DMS79 (cell line): ENCODE measurements around the gene NOVA2.

ENCODE experiments used
- DNase-seq: peaks from one replicate; lab custom pipeline; 2025; lab: John Stamatoyannopoulos, UW

NOVA2 gene

GRCh38 chr19:46000491-46001246 is 27.0 kb upstream of the NOVA2 start:
- DNase-seq = peak; percentile 28

- DNase-seq = no peak
Observed at GRCh38 chr19:45999653-46000121, 26.0 kb upstream of the NOVA2 start.

- no peak for DNase-seq
Observed at GRCh38 chr19:45998834-45999233, 25.2 kb upstream of the NOVA2 start.

GRCh38 chr19:45996933-45997332 is 23.3 kb upstream of the NOVA2 start:
- DNase-seq = no peak

GRCh38 chr19:45995715-45996385 is 22.2 kb upstream of the NOVA2 start:
- no peak for DNase-seq

GRCh38 chr19:45994998-45995714 is 21.5 kb upstream of the NOVA2 start, which contains the start of gene CCDC61:
Gene CCDC61 (plus strand): TSS chr19:45995467. CDS start chr19:46003019, 7,552 bp downstream.
- DNase-seq = peak; percentile 99

GRCh38 chr19:45994456-45994997 is 20.9 kb upstream of the NOVA2 start:
- no peak for DNase-seq

GRCh38 chr19:45990113-45990728 is 16.6 kb upstream of the NOVA2 start:
- no peak for DNase-seq

- DNase-seq = no peak
Observed at GRCh38 chr19:45985321-45985720, 11.7 kb upstream of the NOVA2 start.

- DNase-seq = no peak
Observed at GRCh38 chr19:45981350-45981749, 7.7 kb upstream of the NOVA2 start.

GRCh38 chr19:45978156-45978555 is 4.5 kb upstream of the NOVA2 start:
- no peak for DNase-seq

GRCh38 chr19:45976178-45976577 is 2.5 kb upstream of the NOVA2 start:
- DNase-seq = no peak

- DNase-seq = no peak
Observed at GRCh38 chr19:45975306-45976070, 1.8 kb upstream of the NOVA2 start.

GRCh38 chr19:45972947-45973540 is 621 bp downstream of the NOVA2 start:
- no peak for DNase-seq

GRCh38 chr19:45972081-45972946 is 1.4 kb downstream of the NOVA2 start:
- no peak for DNase-seq

GRCh38 chr19:45971260-45971902 is 2.3 kb downstream of the NOVA2 start:
- DNase-seq = no peak

GRCh38 chr19:45969676-45970075 is 4.0 kb downstream of the NOVA2 start:
- no peak for DNase-seq

GRCh38 chr19:45968626-45969025 is 5.0 kb downstream of the NOVA2 start:
- no peak for DNase-seq

GRCh38 chr19:45967246-45967645 is 6.4 kb downstream of the NOVA2 start:
- DNase-seq = no peak
